Neutrophil (primary cell): ENCODE measurements around the gene NTN3.

Source experiments
- H3K27ac ChIP-seq: fragments of 200-600 bp; sonication (generic); 2 replicates; pipeline ENCODE4 v1.5.1; 2016; ENCODE audit warnings: mild to moderate bottlenecking, moderate library complexity
- H3K27me3 ChIP-seq: fragments of 200-600 bp; sonication (generic); 2 replicates; pipeline ENCODE4 v1.6.0; 2016; ENCODE audit warnings: mild to moderate bottlenecking
- H3K36me3 ChIP-seq: fragments of 200-600 bp; sonication (generic); 2 replicates; pipeline ENCODE4 v1.5.1; 2017
- H3K4me1 ChIP-seq, 2 experiments: fragments of 200-600 bp in 1 of 2; sonication (generic) in 1 of 2; 1 replicate in 1 of 2; 2 replicates in 1 of 2; pipeline versions ENCODE4 v1.5.1 to v1.6.1; 2013 to 2016; ENCODE audit warnings: low read depth in 1 of 2, low read length in 1 of 2, mild to moderate bottlenecking in 1 of 2, moderate library complexity in 1 of 2; ENCODE audit not compliant: control insufficient read depth in 1 of 2, insufficient read depth in 1 of 2
- H3K4me3 ChIP-seq, 2 experiments: fragments of 200-600 bp in 1 of 2; sonication (generic) in 1 of 2; 1 replicate in 1 of 2; 2 replicates in 1 of 2; pipeline ENCODE4 v1.5.1; 2013 to 2016; ENCODE audit warnings: low read depth in 1 of 2, low read length in 1 of 2, mild to moderate bottlenecking in 1 of 2, moderate library complexity in 1 of 2
- H3K9me3 ChIP-seq: fragments of 200-600 bp; sonication (generic); 2 replicates; pipeline ENCODE4 v1.5.1; 2016
- TF ChIP-seq, protein P1 (sequence below): fragments of 200-600 bp; sonication (generic); IDR thresholded peaks from 2 replicates; pipeline ENCODE4 v1.5.1; 2016; ENCODE audit warnings: antibody characterized with exemption

Gene NTN3

DNA sequence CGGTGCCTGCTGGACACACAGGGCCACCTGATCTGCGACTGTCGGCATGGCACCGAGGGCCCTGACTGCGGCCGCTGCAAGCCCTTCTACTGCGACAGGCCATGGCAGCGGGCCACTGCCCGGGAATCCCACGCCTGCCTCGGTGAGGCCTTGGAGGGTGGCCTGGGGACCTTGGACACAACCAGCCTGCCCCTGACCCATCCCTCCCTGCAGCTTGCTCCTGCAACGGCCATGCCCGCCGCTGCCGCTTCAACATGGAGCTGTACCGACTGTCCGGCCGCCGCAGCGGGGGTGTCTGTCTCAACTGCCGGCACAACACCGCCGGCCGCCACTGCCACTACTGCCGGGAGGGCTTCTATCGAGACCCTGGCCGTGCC is 1.4 kb downstream of the NTN3 start:
- TF ChIP-seq, protein P1, sequence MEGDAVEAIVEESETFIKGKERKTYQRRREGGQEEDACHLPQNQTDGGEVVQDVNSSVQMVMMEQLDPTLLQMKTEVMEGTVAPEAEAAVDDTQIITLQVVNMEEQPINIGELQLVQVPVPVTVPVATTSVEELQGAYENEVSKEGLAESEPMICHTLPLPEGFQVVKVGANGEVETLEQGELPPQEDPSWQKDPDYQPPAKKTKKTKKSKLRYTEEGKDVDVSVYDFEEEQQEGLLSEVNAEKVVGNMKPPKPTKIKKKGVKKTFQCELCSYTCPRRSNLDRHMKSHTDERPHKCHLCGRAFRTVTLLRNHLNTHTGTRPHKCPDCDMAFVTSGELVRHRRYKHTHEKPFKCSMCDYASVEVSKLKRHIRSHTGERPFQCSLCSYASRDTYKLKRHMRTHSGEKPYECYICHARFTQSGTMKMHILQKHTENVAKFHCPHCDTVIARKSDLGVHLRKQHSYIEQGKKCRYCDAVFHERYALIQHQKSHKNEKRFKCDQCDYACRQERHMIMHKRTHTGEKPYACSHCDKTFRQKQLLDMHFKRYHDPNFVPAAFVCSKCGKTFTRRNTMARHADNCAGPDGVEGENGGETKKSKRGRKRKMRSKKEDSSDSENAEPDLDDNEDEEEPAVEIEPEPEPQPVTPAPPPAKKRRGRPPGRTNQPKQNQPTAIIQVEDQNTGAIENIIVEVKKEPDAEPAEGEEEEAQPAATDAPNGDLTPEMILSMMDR: no peak
- Histone ChIP-seq H3K4me1 (peaks cover 29 to 47% of the 10 kb centered on the region in 2 experiments), H3K4me3 (no peak overlapping the region), H3K27me3 (peaks cover 87% of the 10 kb centered on the region), H3K27ac (no peak overlapping the region), H3K9me3 (no peaks in the 10 kb centered on the region), H3K36me3 (no peaks in the 10 kb centered on the region)

DNA sequence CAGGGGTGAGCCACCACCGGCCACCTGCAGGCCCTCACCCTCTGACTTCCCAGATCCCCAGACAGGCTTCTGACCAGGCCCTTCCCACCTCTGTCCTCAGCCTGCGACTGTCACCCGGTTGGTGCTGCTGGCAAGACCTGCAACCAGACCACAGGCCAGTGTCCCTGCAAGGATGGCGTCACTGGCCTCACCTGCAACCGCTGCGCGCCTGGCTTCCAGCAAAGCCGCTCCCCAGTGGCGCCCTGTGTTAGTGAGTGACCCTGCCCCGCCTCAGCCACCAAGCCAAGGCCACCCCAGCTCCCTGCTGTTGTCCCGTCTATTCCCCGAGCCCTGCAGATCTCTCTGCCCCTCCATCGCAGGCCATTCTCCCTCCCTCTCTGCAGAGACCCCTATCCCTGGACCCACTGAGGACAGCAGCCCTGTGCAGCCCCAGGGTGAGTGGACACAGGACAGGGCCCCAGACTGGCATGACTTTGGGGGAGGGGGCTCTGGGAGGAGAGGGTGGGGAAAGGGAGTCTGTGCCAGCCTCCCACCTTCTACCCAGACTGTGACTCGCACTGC is 1.9 kb downstream of the NTN3 start:
- peak overlapping the region in 1 of 2 experiments; percentile 40 for H3K4me3 ChIP-seq
- peaks cover 29 to 42% of the 10 kb centered on the region in 2 experiments for H3K4me1 ChIP-seq
- TF ChIP-seq, protein P1: no peak
- H3K27me3 ChIP-seq: peaks cover 82% of the 10 kb centered on the region
- no peak overlapping the region for H3K27ac ChIP-seq
- no peaks in the 10 kb centered on the region for H3K9me3 ChIP-seq
- no peaks in the 10 kb centered on the region for H3K36me3 ChIP-seq

DNA sequence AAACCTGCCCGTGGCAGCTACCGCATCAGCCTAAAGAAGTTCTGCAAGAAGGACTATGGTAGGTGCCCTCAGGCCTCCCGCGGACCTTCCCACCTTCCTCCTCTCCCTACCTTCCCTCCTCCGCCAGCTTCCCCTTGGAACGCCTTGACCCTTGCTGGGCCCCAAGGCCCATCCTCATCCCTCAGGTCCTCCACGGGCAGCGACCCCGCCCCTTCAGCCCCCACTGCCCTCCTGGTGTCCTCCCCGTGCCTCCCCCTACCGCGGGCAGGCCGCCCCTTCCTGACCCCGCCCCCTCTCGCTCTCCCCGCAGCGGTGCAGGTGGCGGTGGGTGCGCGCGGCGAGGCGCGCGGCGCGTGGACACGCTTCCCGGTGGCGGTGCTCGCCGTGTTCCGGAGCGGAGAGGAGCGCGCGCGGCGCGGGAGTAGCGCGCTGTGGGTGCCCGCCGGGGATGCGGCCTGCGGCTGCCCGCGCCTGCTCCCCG is 2.4 kb downstream of the NTN3 start:
- no peaks in the 10 kb centered on the region for H3K36me3 ChIP-seq
- H3K27me3 ChIP-seq: peaks cover 77% of the 10 kb centered on the region
- TF ChIP-seq, protein P1: no peak
- H3K4me1 ChIP-seq: peaks cover 24 to 37% of the 10 kb centered on the region in 2 experiments
- H3K4me3 ChIP-seq: peak overlapping the region in 1 of 2 experiments; percentile 40
- peak overlapping the region; percentile 46 for H3K27ac ChIP-seq
- H3K9me3 ChIP-seq: no peaks in the 10 kb centered on the region

DNA sequence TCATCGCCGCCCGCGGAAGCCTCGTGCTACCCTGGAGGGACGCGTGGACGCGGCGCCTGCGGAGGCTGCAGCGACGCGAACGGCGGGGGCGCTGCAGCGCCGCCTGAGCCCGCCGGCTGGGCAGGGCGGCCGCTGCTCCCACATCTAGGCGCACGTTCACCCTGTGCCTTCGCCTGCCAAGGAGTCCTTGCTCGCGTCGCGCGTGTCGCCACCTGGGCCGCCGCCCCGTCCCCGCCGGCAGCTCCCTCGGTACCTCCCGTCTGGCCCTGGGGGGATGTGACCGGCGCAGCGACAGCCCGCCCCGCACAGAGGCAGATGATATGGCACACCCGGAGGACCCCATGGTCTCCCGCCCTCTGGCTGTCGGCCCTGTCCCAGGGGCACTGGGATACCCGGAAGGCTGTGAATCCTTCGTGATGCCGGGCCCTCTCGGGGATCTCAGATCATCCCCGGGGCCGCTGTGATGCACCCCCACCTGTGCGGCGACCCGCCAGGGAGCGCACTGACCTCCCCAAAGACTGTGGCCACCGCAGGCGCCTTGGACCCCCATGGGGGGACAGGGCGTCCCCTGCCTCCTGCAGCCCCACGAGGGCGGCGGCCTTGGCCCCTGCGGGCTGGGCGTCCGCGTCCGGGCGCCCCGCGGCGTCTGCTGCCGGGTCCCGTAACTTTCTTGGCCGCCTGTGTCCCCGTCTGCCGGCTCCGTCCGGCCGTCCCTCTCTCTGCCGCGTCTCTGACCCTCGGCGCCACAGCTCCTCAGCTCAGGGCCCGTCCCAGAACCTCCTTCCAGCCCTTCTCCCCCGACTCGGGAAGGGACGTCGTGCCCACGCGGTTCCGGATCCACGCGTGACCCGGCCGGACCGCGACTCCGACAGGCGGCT is 3.1 kb downstream of the NTN3 start:
- H3K27ac ChIP-seq: peak overlapping the region; percentile 46
- H3K4me1 ChIP-seq: peaks cover 24 to 34% of the 10 kb centered on the region in 2 experiments
- no peaks in the 10 kb centered on the region for H3K9me3 ChIP-seq
- TF ChIP-seq, protein P1: peak; percentile 42
- H3K27me3 ChIP-seq: peaks cover 69% of the 10 kb centered on the region
- H3K36me3 ChIP-seq: no peaks in the 10 kb centered on the region
- H3K4me3 ChIP-seq: peak overlapping the region; percentile 69 to 85

DNA sequence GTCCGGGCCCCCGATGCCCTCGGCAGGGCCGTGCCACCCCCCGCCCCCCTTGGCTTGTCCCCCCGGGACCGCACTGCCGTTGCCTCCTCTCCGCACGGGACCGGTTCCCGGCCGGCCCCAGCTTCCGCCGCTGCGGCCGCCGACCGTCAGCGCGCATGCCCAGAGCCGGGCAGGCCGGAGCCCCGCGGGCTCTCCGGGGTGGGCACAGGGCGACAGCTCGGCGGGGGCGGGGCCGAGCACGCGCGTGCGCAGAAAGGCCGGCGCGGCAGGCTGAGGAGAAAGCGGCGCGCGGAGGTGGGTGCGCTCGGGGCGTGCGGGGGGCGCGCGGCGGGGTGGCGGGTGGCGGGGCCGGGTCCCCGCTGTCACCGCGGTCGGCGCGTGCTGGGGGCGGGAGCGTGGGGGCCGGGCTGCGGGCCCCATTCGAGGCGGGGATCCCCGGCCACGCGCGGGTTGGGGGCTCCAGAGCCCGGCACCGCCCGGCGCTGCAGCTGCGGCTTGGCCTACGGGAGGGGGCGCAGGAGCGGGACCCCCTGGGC is 3.8 kb downstream of the NTN3 start, which contains the start of gene TBC1D24:
Gene TBC1D24, plus strand, starts transcription at position 251 of the 536 bp plus-strand sequence. CDS start 21,022 bp downstream, outside the sequence.
- TF ChIP-seq, protein P1: no peak
- Histone ChIP-seq H3K4me1 (peaks cover 24 to 34% of the 10 kb centered on the region in 2 experiments), H3K27ac (peak within 1 kb of the TSS; percentile 46), H3K36me3 (no peaks in the 10 kb centered on the region), H3K4me3 (peak within 1 kb of the TSS; percentile 69 to 85), H3K9me3 (no peaks in the 10 kb centered on the region), H3K27me3 (peaks cover 62% of the 10 kb centered on the region)
